Natural killer cell (primary cell): ENCODE data around the gene SNPH. TPM values are rescaled to one million over a fixed set of nuclear protein-coding genes. Genes with fewer than 3 reads are reported as not detected.

Experiments
- ATAC-seq, 3 donors: fragments of 150-1000 bp in 2 of 3; fragments of 200-7000 bp in 1 of 3; cut with Tn5 transposase; 1 replicate in 1 of 3; 2 replicates in 2 of 3; pipeline ENCODE4 v1.10.0; 2021; ENCODE audit warnings: mild to moderate bottlenecking in 2 of 3, moderate library complexity in 2 of 3
- DNase-seq, 2 donors: peaks; one replicate each; pipeline versions ENCODE4 v3.0.0 to v3.0.0-alpha.2; 2013 to 2021; ENCODE audit warnings: mixed read lengths in 1 of 2
- H3K27ac ChIP-seq: one replicate; pipeline ENCODE4 v1.5.1; 2013; ENCODE audit warnings: mild to moderate bottlenecking, low read length
- H3K27me3 ChIP-seq: one replicate; pipeline ENCODE4 v1.6.1; 2013; ENCODE audit warnings: low read length; ENCODE audit not compliant: control insufficient read depth, insufficient read depth
- H3K36me3 ChIP-seq: one replicate; pipeline ENCODE4 v1.6.1; 2013; ENCODE audit warnings: low read length; ENCODE audit not compliant: control insufficient read depth, insufficient read depth
- H3K4me1 ChIP-seq: one replicate; pipeline ENCODE4 v1.6.1; 2013; ENCODE audit warnings: low read length; ENCODE audit not compliant: control insufficient read depth, insufficient read depth
- H3K4me3 ChIP-seq: one replicate; pipeline ENCODE4 v1.5.1; 2013; ENCODE audit warnings: low read length
- H3K9me3 ChIP-seq: one replicate; pipeline ENCODE4 v1.6.1; 2013; ENCODE audit warnings: low read length; ENCODE audit not compliant: control insufficient read depth, insufficient read depth
- H3K27ac Mint-ChIP-seq, 2 donors: one replicate each; pipeline ENCODE4 v1.8.0; 2022; ENCODE audit warnings: mild to moderate bottlenecking in 2 of 2, mixed read lengths in 2 of 2, moderate library complexity in 1 of 2
- H3K27me3 Mint-ChIP-seq, 2 donors: one replicate each; pipeline ENCODE4 v1.8.0; 2022; ENCODE audit warnings: low read depth in 2 of 2, mixed read lengths in 2 of 2
- H3K36me3 Mint-ChIP-seq: one replicate; pipeline ENCODE4 v1.8.0; 2022; ENCODE audit warnings: mixed read lengths
- H3K4me1 Mint-ChIP-seq, 2 donors: one replicate each; pipeline ENCODE4 v1.8.0; 2022; ENCODE audit warnings: mixed read lengths in 2 of 2
- H3K4me3 Mint-ChIP-seq: one replicate; pipeline ENCODE4 v1.8.0; 2022; ENCODE audit warnings: mild to moderate bottlenecking, moderate library complexity, mixed read lengths
- H3K9me3 Mint-ChIP-seq, 2 donors: one replicate each; pipeline ENCODE4 v1.8.0; 2022; ENCODE audit warnings: mixed read lengths in 2 of 2
- WGBS: methylation state at CpG from one replicate; pipeline ENCODE4 v1.1.7; 2013; ENCODE audit warnings: missing lambda C conversion rate; ENCODE audit not compliant: insufficient coverage; 5-methylcytosine and 5-hydroxymethylcytosine counted together
- intact Hi-C: fragments of 100-400 bp; cut with micrococcal nuclease; formaldehyde crosslinking; loops from one replicate; pipeline ENCODE4 v1.14.2; 2022
- total RNA-seq, 4 donors: library from RNA; stranded (reverse); fragments of 120-200 nt in 1 of 4; gene quantifications; one replicate each; pipeline versions ENCODE4 v1.2.3 to v1.2.4, GENCODE V29; 2013 to 2022
- TF ChIP-seq, protein P1 (sequence below): fragments of 200-600 bp; IDR thresholded peaks from one replicate; pipeline ENCODE4 v1.8.0; 2022; ENCODE audit warnings: antibody characterized with exemption

The SNPH gene
- total RNA-seq, 3 donors from 2014 or later (not counting 1 experiment from before 2014, with no cell fraction given) = 3.1 to 5.9 (median 5.8) TPM

- intact Hi-C loops = no loop called here
Observed at GRCh38 chr20:1287787-1288569, 21.9 kb downstream of the SNPH start.

GRCh38 chr20:1291191-1291741, 25.2 kb downstream of the SNPH start:
- no peaks in the 10 kb centered on the region for H3K27me3 ChIP-seq
- no peak overlapping the region for H3K27ac ChIP-seq
- Mint-ChIP-seq H3K36me3 (no peaks in the 10 kb centered on the region), H3K9me3 (no peaks in the 10 kb centered on the region), H3K27me3 (no peaks in the 10 kb centered on the region), H3K4me3 (no peak overlapping the region), H3K4me1 (peaks cover 0 to 3% of the 10 kb centered on the region in 2 donors), H3K27ac (no peak overlapping the region)
- H3K4me3 ChIP-seq = no peak overlapping the region
- DNase-seq = no peak
- TF ChIP-seq, protein P1, sequence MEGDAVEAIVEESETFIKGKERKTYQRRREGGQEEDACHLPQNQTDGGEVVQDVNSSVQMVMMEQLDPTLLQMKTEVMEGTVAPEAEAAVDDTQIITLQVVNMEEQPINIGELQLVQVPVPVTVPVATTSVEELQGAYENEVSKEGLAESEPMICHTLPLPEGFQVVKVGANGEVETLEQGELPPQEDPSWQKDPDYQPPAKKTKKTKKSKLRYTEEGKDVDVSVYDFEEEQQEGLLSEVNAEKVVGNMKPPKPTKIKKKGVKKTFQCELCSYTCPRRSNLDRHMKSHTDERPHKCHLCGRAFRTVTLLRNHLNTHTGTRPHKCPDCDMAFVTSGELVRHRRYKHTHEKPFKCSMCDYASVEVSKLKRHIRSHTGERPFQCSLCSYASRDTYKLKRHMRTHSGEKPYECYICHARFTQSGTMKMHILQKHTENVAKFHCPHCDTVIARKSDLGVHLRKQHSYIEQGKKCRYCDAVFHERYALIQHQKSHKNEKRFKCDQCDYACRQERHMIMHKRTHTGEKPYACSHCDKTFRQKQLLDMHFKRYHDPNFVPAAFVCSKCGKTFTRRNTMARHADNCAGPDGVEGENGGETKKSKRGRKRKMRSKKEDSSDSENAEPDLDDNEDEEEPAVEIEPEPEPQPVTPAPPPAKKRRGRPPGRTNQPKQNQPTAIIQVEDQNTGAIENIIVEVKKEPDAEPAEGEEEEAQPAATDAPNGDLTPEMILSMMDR = no peak
- no peaks in the 10 kb centered on the region for H3K36me3 ChIP-seq
- no peak for ATAC-seq
- intact Hi-C loops = no loop called here
- no peaks in the 10 kb centered on the region for H3K4me1 ChIP-seq
- H3K9me3 ChIP-seq = no peaks in the 10 kb centered on the region
- WGBS = 82% methylated on average over 5 of the region's 5 CpGs

More at GRCh38 chr20:1287787-1288569, 21.9 kb downstream of the SNPH start:
- TF ChIP-seq, protein P1 = no peak
- no peak overlapping the region for H3K4me3 ChIP-seq
- H3K9me3 Mint-ChIP-seq = no peaks in the 10 kb centered on the region
- H3K4me1 Mint-ChIP-seq = peaks cover 0 to 5% of the 10 kb centered on the region in 2 donors
- no peak overlapping the region for H3K27ac Mint-ChIP-seq
- no peaks in the 10 kb centered on the region for H3K27me3 ChIP-seq
- H3K27ac ChIP-seq = no peak overlapping the region
- no peaks in the 10 kb centered on the region for H3K9me3 ChIP-seq
- H3K36me3 ChIP-seq = no peaks in the 10 kb centered on the region
- peaks cover 0 to 3% of the 10 kb centered on the region in 2 donors for H3K27me3 Mint-ChIP-seq
- ATAC-seq = no peak
- H3K4me1 ChIP-seq = no peaks in the 10 kb centered on the region
- no peak for DNase-seq
- no peaks in the 10 kb centered on the region for H3K36me3 Mint-ChIP-seq
- H3K4me3 Mint-ChIP-seq = no peak overlapping the region
- 90% methylated on average over 9 of the region's 11 CpGs for WGBS

- Mint-ChIP-seq H3K4me3 (no peak overlapping the region), H3K4me1 (no peaks in the 10 kb centered on the region), H3K27ac (no peak overlapping the region), H3K9me3 (no peaks in the 10 kb centered on the region), H3K27me3 (no peaks in the 10 kb centered on the region), H3K36me3 (no peaks in the 10 kb centered on the region)
- intact Hi-C loops = no loop called here
- Histone ChIP-seq H3K4me3 (no peak overlapping the region), H3K36me3 (no peaks in the 10 kb centered on the region), H3K27ac (no peak overlapping the region), H3K27me3 (no peaks in the 10 kb centered on the region), H3K4me1 (no peaks in the 10 kb centered on the region), H3K9me3 (no peaks in the 10 kb centered on the region)
- TF ChIP-seq, protein P1 = no peak
- no peak for DNase-seq
- no CpG with 5 or more reads among the region's 1 CpG for WGBS
- no peak for ATAC-seq
Observed at GRCh38 chr20:1292620-1293019, 26.5 kb downstream of the SNPH start.
